NCI-H2107 treated with DMSO at 0.1 percent for 48 hours (cell line): ENCODE results near the gene CERS6.
"Not testable (repeated sequence)": the region's sequence is repeated elsewhere in the genome, so short reads cannot be mapped to it uniquely, and the experiment has no call there.

Experiments used
- DNase-seq: peaks from one replicate; lab custom pipeline; 2025; ENCODE audit not compliant: unreplicated experiment; lab: John Stamatoyannopoulos, UW

CERS6 gene

DNA sequence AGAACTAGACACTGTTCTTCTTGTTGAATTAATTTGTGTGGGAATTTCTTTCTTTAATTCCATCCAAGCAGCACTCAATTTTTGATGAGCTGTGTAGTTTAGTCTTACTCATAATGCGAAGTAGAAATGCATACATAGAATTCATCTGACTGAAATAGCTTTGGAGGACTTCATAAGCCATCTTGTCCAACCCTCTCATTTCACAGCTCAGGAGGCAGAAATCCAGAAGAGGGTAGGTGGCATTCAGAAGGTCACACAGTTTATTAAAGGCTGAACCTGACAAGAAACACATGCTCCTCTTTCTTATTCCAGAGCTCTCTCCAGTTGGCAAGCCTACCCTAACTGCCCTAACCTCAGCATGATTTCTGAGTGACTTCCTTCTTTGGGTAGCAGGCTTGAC is 177.1 kb downstream of the CERS6 start:
- DNase-seq: no peak

- no peak for DNase-seq
Observed at GRCh38 chr2:168633895-168634294, 177.8 kb downstream of the CERS6 start.

GRCh38 chr2:168635065-168635577 is 179.0 kb downstream of the CERS6 start:
- DNase-seq: no peak

DNA sequence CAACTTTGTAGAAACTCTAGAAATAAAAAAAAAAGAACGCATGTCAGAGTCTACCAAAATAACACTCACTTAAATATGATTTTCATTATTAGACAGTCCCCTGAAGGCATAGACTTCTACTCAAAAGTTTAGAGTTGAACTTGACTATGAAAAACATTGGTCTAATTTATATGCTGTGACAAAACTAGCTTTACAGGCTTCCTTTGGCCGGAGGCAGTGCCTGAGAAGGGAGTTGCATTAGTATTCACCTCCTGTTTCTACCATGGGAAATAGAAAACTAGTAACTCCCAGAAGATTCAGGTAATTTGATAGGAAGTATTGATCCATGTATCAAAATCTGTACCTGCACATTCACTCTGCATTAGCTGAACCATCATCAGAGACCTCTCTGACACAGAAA is 182.9 kb downstream of the CERS6 start:
- no peak for DNase-seq

DNA sequence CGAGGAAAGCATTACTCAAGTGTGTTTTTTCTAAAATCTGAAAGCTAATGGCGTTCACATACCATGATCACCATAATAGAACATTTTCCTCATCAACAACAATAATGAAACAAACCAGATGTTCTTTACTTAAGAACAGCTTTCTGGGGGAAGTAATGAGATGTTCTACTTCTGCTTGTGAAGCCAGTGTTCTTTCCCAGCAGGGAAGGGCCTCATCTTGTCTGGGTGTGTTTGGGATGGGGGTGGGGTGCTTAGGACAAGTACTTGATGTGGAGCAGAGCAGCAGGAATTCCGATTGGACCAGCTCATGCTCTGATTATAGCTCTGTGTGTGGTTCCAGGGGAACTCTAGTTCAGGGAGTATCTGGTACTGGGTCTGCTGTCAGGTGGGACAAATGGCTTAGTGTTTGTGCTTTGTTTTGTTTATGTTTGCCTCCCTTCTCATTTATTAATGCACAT is 183.4 kb downstream of the CERS6 start:
- no peak for DNase-seq

- no peak for DNase-seq
Observed at GRCh38 chr2:168640039-168640438, 184.0 kb downstream of the CERS6 start.

DNA sequence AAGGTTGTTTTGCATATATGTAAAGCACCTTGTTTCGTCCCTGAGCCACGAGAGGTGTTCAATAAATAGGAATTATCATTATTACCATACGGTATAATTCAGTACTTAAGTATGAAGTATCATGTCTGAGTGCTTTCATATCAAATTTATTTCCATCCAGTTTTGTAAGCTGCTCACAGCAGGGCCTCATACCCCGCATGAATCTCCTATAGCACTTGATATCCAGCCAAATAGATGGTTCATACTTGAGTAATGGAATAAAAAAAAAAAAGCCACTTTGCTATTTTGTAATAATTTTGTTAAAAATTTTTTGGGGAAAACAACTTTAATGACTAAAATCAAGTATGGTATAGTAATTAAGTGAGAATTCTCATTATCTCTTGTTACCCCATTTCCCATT is 185.6 kb downstream of the CERS6 start:
- no peak for DNase-seq

GRCh38 chr2:168642873-168643272 is 186.8 kb downstream of the CERS6 start:
- DNase-seq: no peak

DNA sequence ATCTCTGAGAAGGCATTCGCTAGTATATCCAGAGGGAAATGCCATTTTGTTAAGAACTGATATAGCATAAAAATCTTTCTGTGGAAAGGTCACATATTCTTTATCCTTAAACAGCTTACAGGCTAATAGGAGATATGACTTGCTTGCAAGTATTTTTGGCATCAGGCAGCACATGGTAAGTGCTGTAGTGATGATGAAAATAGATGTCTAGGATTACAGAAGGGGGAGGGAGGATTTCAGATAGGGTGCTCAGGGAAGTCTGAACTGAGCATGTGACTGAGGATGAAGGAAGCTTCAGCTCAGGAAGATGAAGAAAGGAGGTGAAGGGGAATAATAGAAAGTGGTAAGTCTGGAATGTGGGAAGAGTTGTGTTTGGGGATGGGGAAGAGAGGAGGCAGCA is 187.9 kb downstream of the CERS6 start:
- no peak for DNase-seq

- DNase-seq: no peak
Observed at GRCh38 chr2:168645696-168646338, 189.7 kb downstream of the CERS6 start.

- no peak for DNase-seq
Observed at GRCh38 chr2:168649105-168649504, 193.0 kb downstream of the CERS6 start.

DNA sequence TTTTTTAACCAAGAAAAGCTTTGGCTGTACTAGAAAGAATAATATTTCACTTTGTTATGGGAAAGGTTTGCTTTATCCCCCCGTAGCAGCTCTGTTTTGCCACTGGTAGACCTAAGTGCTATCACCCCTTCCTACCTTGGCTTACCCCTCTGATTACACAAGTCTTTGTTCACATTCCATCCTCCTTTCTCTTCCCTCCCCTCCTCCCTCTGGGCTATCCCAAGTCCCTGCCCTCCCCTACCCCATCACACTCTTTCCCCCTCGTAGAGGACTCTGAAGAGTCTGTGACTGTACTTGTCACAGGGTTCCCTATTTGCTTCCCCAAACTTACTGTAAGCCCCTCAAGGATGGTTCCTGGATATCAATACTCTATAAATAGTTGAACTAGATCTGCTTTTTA is 193.5 kb downstream of the CERS6 start:
- DNase-seq: no peak

DNA sequence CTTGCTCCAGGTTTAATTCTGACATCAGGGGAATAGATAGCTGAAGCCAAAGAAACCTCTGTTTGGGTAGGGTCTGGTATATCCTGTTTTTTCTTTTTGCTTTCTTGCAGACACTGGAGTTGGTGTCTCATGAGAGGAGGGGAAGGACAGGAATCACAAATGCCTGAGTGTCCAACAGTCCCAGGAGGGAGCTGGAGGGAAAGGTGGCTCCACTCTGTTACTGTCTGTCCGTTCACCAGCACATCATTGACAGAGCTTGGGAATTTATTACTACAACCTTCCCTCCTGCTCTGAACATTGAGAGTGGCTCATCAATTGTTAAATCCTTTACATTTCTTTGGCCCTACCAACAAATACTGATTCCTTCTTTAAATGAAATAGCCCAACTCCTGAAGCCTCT is 194.1 kb downstream of the CERS6 start:
- DNase-seq: no peak

GRCh38 chr2:168650781-168651180 is 194.7 kb downstream of the CERS6 start:
- DNase-seq: no peak

GRCh38 chr2:168652997-168653921 is 197.2 kb downstream of the CERS6 start:
- no peak for DNase-seq

DNA sequence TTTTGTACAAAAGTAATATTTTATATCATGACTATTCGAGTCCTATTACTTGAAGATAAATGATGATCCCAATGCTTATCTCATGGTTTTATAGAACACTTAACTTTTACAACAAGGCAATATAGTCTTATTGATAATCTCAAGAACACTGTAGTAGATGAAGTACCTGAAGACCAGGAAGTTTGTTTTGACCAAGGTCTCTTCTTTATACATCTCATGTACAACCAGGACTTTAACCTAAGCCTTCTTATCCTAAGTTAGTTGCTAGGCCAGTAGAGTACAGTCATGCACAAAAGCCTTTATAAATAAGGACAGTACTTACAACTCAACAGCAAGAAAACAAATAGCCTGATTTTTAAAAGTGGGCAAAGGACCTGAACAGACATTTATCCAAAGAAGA is 198.6 kb downstream of the CERS6 start:
- no peak for DNase-seq

GRCh38 chr2:168655207-168655606 is 199.1 kb downstream of the CERS6 start:
- DNase-seq: no peak

- not testable (repeated sequence) for DNase-seq
Observed at GRCh38 chr2:168657378-168657777, 201.3 kb downstream of the CERS6 start.

DNA sequence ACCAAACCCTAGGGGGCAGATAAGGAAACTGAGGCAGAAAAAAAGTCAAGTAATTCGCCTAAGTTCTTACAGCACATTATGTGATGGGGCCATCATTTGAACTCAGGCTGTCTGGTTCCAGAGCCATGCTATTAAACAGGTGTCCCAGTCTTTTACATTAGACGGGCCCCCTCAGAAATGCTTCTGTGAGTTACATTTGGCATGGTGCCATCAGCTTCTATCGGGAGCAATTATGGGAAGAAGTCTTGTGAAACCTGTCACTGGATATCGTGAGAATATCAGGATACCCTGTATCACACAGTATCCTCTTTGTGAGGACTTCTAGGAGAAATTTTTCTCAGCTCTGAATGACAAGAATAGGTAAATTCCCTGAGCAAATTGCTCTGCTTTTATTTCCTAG is 202.6 kb downstream of the CERS6 start:
- no peak for DNase-seq

GRCh38 chr2:168660870-168661862 is 205.1 kb downstream of the CERS6 start:
- DNase-seq: peak; percentile 91

- DNase-seq: no peak
Observed at GRCh38 chr2:168661863-168662256, 205.8 kb downstream of the CERS6 start.
